HG02970 (cell line): Measurements from ENCODE around the gene FAM184A.
A peak's percentile ranks its signal among the peaks of the same experiment; 100 is the strongest.

Experiments used
- ATAC-seq: cut with Tn5 transposase; IDR thresholded peaks from one replicate; pipeline ENCODE4 v1.9.1; 2021; ENCODE audit warnings: mild to moderate bottlenecking, moderate library complexity, moderate number of reproducible peaks; ENCODE audit not compliant: unreplicated experiment, low FRiP score

FAM184A gene

GRCh38 chr6:118971682-118972081 is 106.8 kb downstream of the FAM184A start:
- ATAC-seq, result no peak

DNA sequence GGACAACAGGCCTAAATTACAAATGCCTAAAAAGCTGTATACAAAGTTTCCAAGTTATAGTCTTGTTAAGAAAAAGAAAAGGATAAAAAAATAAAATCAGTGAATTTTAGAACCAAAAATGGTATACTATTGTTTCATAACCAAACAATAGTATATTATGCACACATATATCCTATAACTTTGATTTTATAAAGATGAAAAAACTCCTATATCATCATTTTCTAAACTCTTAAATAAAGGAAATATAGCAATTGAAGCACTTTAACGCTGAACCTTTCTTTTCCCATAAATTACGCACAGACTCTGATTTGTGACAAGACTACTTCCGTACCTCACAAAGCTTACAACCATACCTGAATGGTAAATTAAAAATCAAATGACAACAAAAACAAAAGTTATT is 107.6 kb downstream of the FAM184A start:
- no peak for ATAC-seq

GRCh38 chr6:118968416-118968815 is 110.0 kb downstream of the FAM184A start:
- no peak for ATAC-seq

DNA sequence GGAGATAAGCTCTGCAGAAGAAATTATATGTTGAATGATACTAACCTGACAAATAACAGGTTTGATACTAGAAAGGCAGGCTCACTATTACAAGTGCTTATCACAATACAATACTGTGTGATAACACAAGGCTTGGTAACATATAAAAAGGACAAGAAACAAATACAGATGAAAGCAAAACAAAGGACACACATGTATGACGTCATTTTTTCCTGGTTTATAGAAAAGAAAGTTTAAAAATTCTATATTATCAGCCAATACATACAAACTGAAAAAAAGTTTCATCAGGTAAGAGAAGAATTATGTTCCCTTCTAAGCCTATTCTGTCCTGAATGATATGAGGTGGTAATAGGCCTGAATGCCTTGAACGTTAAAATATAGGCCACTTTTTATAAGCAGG is 111.2 kb downstream of the FAM184A start:
- ATAC-seq, result no peak

- ATAC-seq, result no peak
Measured at GRCh38 chr6:118965843-118966370, 112.6 kb downstream of the FAM184A start.

DNA sequence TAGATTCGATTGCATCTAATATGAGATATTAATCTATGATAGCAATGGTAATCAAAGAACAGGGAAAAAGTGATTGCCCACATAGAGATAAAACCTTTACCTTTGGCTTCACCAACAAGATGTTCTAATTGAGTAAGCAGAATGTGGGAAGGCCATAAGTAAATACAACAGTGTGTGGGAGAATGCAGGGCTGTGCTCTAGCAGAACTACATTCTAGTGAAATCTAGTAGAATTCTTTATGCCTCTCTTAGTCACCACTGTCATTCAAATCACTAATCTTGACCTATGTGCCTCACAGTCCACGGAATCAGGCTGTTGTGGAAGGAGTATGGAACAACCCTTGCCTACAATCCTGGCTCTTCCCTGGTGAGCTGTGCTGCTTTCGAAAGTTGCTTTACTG is 113.1 kb downstream of the FAM184A start:
- ATAC-seq, result no peak

GRCh38 chr6:118963003-118963402 is 115.5 kb downstream of the FAM184A start:
- ATAC-seq, result no peak

GRCh38 chr6:118959903-118960302 is 118.6 kb downstream of the FAM184A start:
- ATAC-seq, result no peak

DNA sequence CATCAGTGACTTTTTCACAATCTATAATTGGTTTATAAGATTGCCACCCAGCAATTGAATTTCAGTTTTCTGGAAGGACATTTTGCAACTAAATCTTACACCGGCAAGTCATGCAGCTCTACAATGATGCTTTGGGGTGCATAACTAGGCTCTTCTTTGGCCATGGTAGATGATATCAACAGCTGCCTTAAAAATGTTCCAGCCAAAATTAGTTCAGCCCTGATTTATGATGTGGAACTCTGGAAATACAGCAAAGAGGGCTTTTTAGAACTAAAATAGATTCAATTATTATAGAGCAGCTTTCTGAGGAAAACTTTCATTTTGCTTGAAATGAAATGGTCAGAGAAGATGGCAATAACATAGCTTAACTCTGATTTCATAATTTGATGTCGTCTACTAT is 125.1 kb downstream of the FAM184A start:
- no peak for ATAC-seq

DNA sequence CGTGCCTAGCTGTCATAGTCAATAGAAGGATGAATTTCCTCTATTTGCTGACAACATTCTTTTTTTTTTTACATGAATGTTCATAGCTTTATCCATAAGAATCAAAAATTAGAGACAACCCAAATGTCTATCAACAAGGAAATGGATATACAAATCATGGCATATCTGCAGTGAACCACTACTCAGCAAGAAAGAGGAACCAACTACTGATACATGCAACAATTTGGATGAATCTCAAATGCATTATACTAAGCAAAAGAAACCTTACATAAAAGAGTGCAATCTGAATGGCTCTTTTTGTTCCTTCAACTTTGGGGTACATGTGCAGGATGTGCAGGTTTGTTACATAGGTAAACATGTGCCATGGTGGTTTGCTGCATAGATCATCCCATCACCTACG is 125.8 kb downstream of the FAM184A start:
- no peak for ATAC-seq

DNA sequence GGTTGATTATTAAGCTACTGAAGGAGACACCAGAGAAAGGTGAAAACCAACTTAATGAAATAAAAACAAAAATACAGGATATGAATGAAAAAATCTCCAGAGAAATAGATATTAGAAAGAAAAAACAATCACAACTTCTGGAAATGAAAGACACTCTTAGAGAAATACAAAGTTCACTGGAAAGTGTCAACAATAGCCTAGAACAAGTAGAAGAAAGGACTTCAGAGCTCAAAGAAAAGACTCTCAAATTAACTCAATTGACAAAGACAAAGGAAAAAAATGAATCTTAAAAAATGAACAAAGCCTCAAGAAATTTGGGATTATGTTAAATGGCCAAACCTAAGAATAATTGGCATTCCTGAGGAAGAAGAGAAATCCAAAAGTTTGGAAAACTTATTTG is 133.2 kb downstream of the FAM184A start:
- no peak for ATAC-seq

DNA sequence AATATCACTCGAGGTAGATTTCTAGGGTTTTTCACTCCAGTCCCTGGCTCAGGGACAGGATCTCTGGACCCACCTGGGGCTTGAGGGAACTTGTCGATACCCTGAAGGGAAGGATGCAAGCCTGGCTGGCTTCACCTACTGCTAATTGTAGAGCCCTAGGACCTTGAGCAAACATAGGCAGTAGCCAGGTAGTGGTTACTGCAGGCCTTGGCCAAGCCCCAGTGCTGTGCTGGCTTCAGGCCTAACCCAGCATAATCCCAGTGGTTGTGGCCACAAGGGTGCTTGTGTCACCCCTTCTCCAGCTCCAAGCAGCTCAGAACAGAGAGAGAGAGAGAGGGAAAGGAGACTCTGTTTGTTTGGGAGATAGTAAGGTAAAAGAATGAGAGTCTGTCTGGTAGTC is 137.7 kb downstream of the FAM184A start:
- ATAC-seq, result no peak

- no peak for ATAC-seq
Measured at GRCh38 chr6:118939683-118940082, 138.8 kb downstream of the FAM184A start.

DNA sequence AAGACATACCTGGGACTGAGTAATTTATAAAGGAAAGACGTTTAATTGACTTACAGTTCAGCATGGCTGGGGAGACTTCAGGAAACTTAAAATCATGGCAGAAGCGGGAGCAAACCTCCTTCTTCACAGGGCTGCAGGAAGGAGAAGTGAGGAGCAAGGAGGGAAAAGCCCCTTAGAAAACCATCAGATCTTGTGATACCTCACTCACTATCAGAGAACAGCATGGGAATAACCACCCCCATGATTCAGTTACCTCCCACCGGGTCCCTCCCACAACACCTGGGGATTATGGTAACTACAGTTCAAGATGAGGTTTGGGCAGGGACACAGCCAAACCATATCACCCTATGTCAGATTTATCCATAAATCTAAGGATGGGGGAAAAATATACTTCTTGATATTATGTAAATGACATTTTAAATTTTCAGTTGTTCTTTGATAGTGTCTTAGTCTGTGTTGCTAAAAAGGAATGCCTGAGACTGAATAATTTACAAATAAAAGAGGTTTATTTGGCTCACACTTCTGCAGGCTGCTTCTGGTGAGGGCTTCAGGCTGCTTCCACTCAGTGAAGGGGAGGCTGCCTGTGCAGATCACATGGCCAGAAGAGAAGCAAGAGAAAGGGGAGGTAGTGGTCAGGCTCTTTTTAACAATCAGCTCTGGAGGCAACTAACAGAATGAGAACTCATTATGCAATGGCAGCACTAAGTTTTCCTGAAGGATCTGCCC is 142.3 kb downstream of the FAM184A start:
- ATAC-seq, result no peak

GRCh38 chr6:118935331-118935668 is 143.2 kb downstream of the FAM184A start:
- no peak for ATAC-seq

- ATAC-seq, result peak; percentile 98
Measured at GRCh38 chr6:118934461-118935330, 143.8 kb downstream of the FAM184A start, which contains the start of gene MCM9. Gene MCM9, minus strand, starts transcription at chr6:118935159. Its CDS starts 3,436 bp downstream, at chr6:118931723.

- no peak for ATAC-seq
Measured at GRCh38 chr6:118933855-118934460, 144.5 kb downstream of the FAM184A start.

DNA sequence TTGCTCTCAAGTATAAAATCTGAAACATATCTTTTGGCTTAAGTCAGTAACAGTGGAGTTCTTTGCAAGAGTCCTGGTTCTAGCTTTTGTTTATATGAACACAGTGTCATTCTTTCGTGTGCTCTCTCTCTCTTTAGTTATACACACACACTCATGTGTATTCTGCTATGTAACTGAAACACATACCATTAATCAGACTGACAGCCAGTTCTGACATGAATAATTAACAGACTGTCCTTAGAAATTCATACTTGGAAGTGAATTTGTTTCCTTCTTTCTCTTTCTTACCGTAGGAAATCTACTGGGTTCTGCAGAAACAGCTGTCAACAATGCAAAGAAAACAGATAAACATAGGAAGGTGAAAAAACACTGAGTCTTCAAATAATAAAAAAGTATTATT is 146.0 kb downstream of the FAM184A start:
- no peak for ATAC-seq

- ATAC-seq, result no peak
Measured at GRCh38 chr6:118931436-118931835, 147.0 kb downstream of the FAM184A start.

- no peak for ATAC-seq
Measured at GRCh38 chr6:118930680-118931079, 147.8 kb downstream of the FAM184A start.

DNA sequence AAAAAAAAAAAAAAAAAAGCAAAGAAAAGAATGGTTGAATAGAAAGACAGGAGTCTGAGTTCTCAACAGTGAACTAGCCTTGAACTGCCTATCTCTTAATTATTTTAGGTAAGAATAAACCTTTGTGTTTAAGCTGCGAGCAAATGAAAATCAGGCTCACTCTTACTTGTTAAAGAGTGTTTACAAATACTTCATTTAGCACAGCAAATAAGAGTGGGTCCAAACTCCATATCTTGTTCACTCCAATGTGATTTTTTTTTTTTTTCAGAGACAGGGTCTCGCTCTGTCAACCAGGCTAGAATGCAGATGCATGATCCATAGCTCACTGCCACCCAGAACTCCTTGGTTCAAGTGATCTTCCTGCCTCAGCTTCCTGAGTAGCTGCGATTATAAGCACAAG is 155.4 kb downstream of the FAM184A start:
- ATAC-seq, result no peak
